Adrenal gland (tissue), 12 donors: ENCODE results near the gene ZBTB9. TPM values are rescaled to one million over a fixed set of nuclear protein-coding genes. Genes with fewer than 3 reads are reported as not detected.

Experiments used
- DNase-seq, 7 donors: peaks; one replicate each; pipeline ENCODE4 v3.0.0-alpha.2; 2019 to 2020
- H3K27ac ChIP-seq, 5 donors: fragments of 200-600 bp; sonication (generic) in 4 of 5; 1 replicate in 3 of 5; 2 replicates in 2 of 5; pipeline versions ENCODE4 v1.5.1 to v1.8.0; 2016 to 2020; ENCODE audit warnings: mild to moderate bottlenecking in 1 of 5
- H3K27me3 ChIP-seq: fragments of 200-600 bp; 2 replicates; pipeline ENCODE4 v1.8.0; 2021
- H3K36me3 ChIP-seq, 2 donors: fragments of 200-600 bp; replicated peaks in 1 of 2; 1 replicate in 1 of 2; 2 replicates in 1 of 2; pipeline versions ENCODE4 v1.5.1 to v1.8.0; 2018 to 2022
- H3K4me1 ChIP-seq, 2 donors: fragments of 200-600 bp; replicated peaks in 1 of 2; 1 replicate in 1 of 2; 2 replicates in 1 of 2; pipeline versions ENCODE4 v1.5.1 to v1.8.0; 2018 to 2021
- H3K4me3 ChIP-seq, 4 donors: fragments of 200-600 bp; sonication (generic) in 3 of 4; one replicate each; pipeline ENCODE4 v1.5.1; 2016 to 2018
- H3K9me3 ChIP-seq, 3 donors: fragments of 200-600 bp; sonication (generic) in 1 of 3; replicated peaks in 1 of 3; 1 replicate in 2 of 3; 2 replicates in 1 of 3; pipeline versions ENCODE4 v1.5.1 to v1.8.0; 2016 to 2021
- CTCF ChIP-seq, 6 experiments: fragments of 450-650 bp in 4 of 6; fragments of 200-600 bp in 2 of 6; sonication (generic) in 1 of 6; IDR thresholded peaks; 1 replicate in 5 of 6; 2 replicates in 1 of 6; pipeline versions ENCODE4 v1.5.1 to v1.8.0; 2016 to 2021; ENCODE audit warnings: antibody characterized with exemption in 6 of 6, mild to moderate bottlenecking in 2 of 6, moderate library complexity in 1 of 6
- POLR2A ChIP-seq, 2 donors: fragments of 450-650 bp; IDR thresholded peaks; one replicate each; pipeline ENCODE4 v1.6.1; 2017; ENCODE audit warnings: antibody characterized with exemption in 2 of 2, mild to moderate bottlenecking in 2 of 2, moderate library complexity in 1 of 2
- WGBS, 4 donors: extraction: QIAGEN DNeasy Blood & Tissue Kit in 2 of 4; methylation state at CpG; one replicate each; pipeline versions ENCODE4 v1.1.5 to v1.1.7; 2013 to 2017; 5-methylcytosine and 5-hydroxymethylcytosine counted together
- intact Hi-C, 2 donors: fragments of 100-400 bp; cut with DNase I; formaldehyde crosslinking; loops; one replicate each; pipeline versions ENCODE4 v1.14.1 to v1.15.0; 2022 to 2023
- polyA plus RNA-seq, 3 donors: library from polyadenylated mRNA; stranded (reverse); fragments of 200-250 nt in 2 of 3; fragments of 350-450 nt in 1 of 3; fragmentation: Illumina TruSeq in 1 of 3; extraction: RNeasy Lipid Tissue Mini Kit (QIAGEN cat#74804) in 1 of 3; gene quantifications; one replicate each; pipeline ENCODE4 v1.2.3, GENCODE V29; 2013 to 2014
- total RNA-seq, 9 donors: library from RNA; depleted of rRNA in 4 of 9; stranded (reverse); fragments of >200 nt in 4 of 9; fragments of 120-200 nt in 1 of 9; fragmentation: NEBNext Ultra II Directional in 1 of 9; extraction: Animal tissue kit (Norgen Biotek cat#: 25700) in 1 of 9; gene quantifications; one replicate each; pipeline versions ENCODE4 v1.1.0 to v1.2.4, GENCODE V29; 2013 to 2023
- donor health status: healthy with polysubstance abuse.
- donor health status: Bipolar disorder and iron deficiency.
- donor health status: DM: yes; HTN: yes; CAD: no.
- donor health status: DM: no; HTN: no; CAD: no.
- donor health status: DM: no; HTN: no; CAD: no.
- donor health status: DM: yes; HTN: yes; CAD: no.

Gene ZBTB9
- total and polyA plus RNA-seq, 12 donors, result 2.3 to 11.2 (median 6.7) TPM

DNA sequence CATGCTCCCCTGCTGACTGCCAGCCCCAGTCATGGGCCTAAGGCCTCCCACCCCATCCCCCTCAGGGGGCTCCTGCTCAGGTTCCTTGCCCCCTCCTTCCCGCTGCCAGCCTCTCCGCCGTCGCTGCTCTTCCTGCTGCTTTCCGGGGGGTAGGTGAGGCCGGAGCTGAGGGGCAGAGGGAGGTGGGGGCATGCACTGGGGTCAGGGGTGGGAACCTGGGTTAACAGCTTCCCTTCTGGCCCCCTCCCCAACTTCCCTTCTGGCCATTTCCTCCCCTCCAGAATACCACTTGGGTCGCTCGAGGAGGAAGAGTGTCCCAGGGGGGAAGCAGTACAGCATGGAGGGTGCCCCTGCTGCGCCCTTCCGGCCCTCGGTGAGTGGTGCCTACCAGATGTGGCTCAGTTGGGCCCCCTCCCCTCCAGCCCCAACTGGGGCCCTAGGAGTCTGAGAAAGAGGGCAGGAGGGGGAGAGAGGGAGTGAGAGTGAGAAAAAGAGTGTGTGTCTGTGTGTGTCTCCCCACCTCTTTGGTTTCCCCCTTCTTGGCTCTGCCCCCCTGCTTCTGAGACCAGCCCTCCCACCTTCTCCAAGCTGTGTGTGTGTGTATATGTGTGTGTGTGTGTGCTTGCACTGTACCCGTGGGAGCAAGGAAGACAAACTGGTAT is 22.4 kb upstream of the ZBTB9 start:
- Histone ChIP-seq H3K4me3 (no peak overlapping the region), H3K27me3 (no peaks in the 10 kb centered on the region), H3K4me1 (peaks cover 11 to 44% of the 10 kb centered on the region in 2 donors), H3K36me3 (peaks cover 0 to 19% of the 10 kb centered on the region in 2 donors), H3K9me3 (no peaks in the 10 kb centered on the region), H3K27ac (no peak overlapping the region)
- TF ChIP-seq CTCF (IDR thresholded peaks at IDR 0.05) (no peak), POLR2A (IDR thresholded peaks at IDR 0.05) (no peak)
- DNase-seq, result no peak
- WGBS, 4 donors, result 61 to 67% (median 65%) methylated on average over 12 of the region's 12 CpGs
- intact Hi-C loops, result no loop called here

GRCh38 chr6:33432546-33432945 is 21.8 kb upstream of the ZBTB9 start:
- 80 to 92% (median 85%) methylated on average over 10 of the region's 10 CpGs for WGBS, 4 donors
- Histone ChIP-seq H3K9me3 (no peaks in the 10 kb centered on the region), H3K4me1 (peaks cover 5 to 39% of the 10 kb centered on the region in 2 donors), H3K27ac (no peak overlapping the region), H3K27me3 (no peaks in the 10 kb centered on the region), H3K4me3 (no peak overlapping the region), H3K36me3 (peaks cover 0 to 25% of the 10 kb centered on the region in 2 donors)
- intact Hi-C loops, result no loop called here
- no peak for DNase-seq
- TF ChIP-seq POLR2A (IDR thresholded peaks at IDR 0.05) (no peak), CTCF (IDR thresholded peaks at IDR 0.05) (no peak)

DNA sequence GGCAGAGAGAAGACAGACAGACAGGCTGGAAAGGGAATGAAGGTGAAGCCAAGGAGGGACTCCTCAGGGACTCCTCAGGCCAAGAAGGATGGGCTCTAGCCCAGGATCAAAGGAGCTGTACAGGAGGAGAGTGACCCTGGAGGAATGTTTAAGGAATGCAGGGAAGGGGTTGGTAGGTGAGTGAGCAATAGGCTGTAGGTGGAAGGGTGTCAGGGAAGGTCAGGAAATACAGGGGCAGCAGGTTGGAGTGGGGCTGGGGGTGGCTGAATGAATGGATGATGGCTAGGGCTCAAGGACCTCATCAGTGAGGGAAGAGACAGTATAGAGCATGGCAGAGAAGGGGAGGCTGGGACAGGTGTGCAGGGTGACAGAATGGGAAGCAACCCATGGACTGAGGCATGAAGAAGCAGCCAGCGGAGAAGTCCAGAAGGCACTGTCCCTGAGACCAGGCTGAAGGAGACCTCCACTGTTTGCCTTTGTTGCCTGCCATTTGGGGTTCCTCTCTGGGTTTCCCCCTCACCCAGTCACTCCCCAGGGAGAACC is 21.3 kb upstream of the ZBTB9 start:
- Histone ChIP-seq H3K4me3 (no peak overlapping the region), H3K27me3 (no peaks in the 10 kb centered on the region), H3K27ac (no peak overlapping the region), H3K9me3 (no peaks in the 10 kb centered on the region), H3K36me3 (peaks cover 0 to 30% of the 10 kb centered on the region in 2 donors), H3K4me1 (peaks cover 4 to 39% of the 10 kb centered on the region in 2 donors)
- intact Hi-C loops, result no loop called here
- TF ChIP-seq POLR2A (IDR thresholded peaks at IDR 0.05) (no peak), CTCF (IDR thresholded peaks at IDR 0.05) (no peak)
- DNase-seq, result no peak
- 100% methylated on average over 1 of the region's 1 CpG for WGBS, 4 donors

DNA sequence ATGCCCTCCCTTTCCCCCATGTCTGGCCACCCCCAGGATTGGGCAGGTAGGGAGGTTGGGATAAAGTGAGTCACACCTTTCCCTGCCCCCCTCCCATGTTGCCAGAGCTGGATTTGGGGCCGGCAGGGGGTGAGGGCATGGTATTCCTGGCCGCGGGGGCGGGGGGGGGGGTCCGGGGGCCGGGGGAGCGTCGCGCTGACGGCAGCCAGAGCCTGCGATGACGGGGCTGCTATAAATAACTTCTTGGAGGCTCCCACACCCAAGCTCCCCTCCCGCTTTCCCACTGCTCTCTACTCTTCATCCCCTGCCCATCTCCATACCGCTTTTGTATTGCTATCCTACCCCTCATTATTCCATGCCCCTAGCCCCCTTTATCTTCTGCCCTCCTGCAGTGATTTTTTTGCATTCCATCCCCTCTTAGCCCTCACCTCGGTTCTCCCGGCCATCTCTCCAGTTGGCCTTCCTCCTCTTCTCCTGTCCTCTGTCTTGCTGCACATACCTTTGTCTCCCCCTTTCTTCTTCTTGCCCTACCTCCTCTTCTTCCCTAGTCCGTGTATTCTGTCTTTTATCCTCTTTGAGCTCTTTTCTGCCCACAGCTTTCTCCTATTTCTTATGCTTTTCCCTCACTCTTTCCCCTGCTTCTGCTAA is 20.7 kb upstream of the ZBTB9 start:
- no peak for DNase-seq
- peaks cover 0 to 34% of the 10 kb centered on the region in 2 donors for H3K4me1 ChIP-seq

More for the DNA sequence above, 20.7 kb upstream of the ZBTB9 start:
- intact Hi-C loops, result no loop called here
- Histone ChIP-seq H3K4me3 (no peak overlapping the region), H3K9me3 (no peaks in the 10 kb centered on the region), H3K27me3 (no peaks in the 10 kb centered on the region), H3K27ac (no peak overlapping the region), H3K36me3 (peaks cover 0 to 35% of the 10 kb centered on the region in 2 donors)
- WGBS, 4 donors, result 30 to 73% (median 43%) methylated on average over 4 to 16 of the region's 17 CpGs
- no peak for TF ChIP-seq CTCF (IDR thresholded peaks at IDR 0.05)
- no peak for TF ChIP-seq POLR2A (IDR thresholded peaks at IDR 0.05)
